Stomach (tissue), 4 donors: ENCODE measurements around the gene C17orf50.

ENCODE experiments used
- CTCF ChIP-seq, 7 experiments: fragments of 450-650 bp in 4 of 7; fragments of 200-600 bp in 3 of 7; sonication (generic) in 3 of 7; IDR thresholded peaks; one replicate each; pipeline ENCODE4 v1.5.1; 2016 to 2019; ENCODE audit warnings: antibody characterized with exemption in 7 of 7, control low read depth in 2 of 7, mild to moderate bottlenecking in 1 of 7
- POLR2A ChIP-seq, 4 donors: fragments of 450-650 bp; IDR thresholded peaks; one replicate each; pipeline ENCODE4 v1.6.1; 2016; ENCODE audit warnings: antibody characterized with exemption in 4 of 4, control low read depth in 2 of 4, mild to moderate bottlenecking in 1 of 4, moderate library complexity in 1 of 4

- no peak for TF ChIP-seq POLR2A (IDR thresholded peaks at IDR 0.05)
- no peak for TF ChIP-seq CTCF (IDR thresholded peaks at IDR 0.05)
Measured at GRCh38 chr17:35716173-35716572, 44.5 kb upstream of the C17orf50 start.
